Subcutaneous abdominal adipose tissue (tissue), 5 donors: Measurements from ENCODE around the gene BTBD2.
"Not testable (repeated sequence)": the region's sequence is repeated elsewhere in the genome, so short reads cannot be mapped to it uniquely, and the experiment has no call there.

Experiments
- H3K27ac ChIP-seq: one replicate; pipeline ENCODE4 v1.7.0; 2013; ENCODE audit warnings: low read depth, mild to moderate bottlenecking, inconsistent platforms, low read length, moderate library complexity
- H3K27me3 ChIP-seq, 5 donors: one replicate each; pipeline ENCODE4 v1.7.0; 2013; ENCODE audit warnings: low read length in 5 of 5, inconsistent platforms in 1 of 5; ENCODE audit not compliant: control insufficient read depth in 5 of 5, insufficient read depth in 4 of 5
- H3K36me3 ChIP-seq, 5 donors: one replicate each; pipeline ENCODE4 v1.7.0; 2013; ENCODE audit warnings: low read length in 5 of 5; ENCODE audit not compliant: control insufficient read depth in 5 of 5, insufficient read depth in 5 of 5
- H3K4me1 ChIP-seq, 5 donors: one replicate each; pipeline ENCODE4 v1.7.0; 2013; ENCODE audit warnings: low read length in 5 of 5, mild to moderate bottlenecking in 3 of 5, moderate library complexity in 1 of 5; ENCODE audit not compliant: control insufficient read depth in 5 of 5, insufficient read depth in 5 of 5
- H3K4me3 ChIP-seq, 5 donors: one replicate each; pipeline ENCODE4 v1.7.0; 2013; ENCODE audit warnings: low read length in 5 of 5, low read depth in 1 of 5
- H3K9ac ChIP-seq, 5 donors: one replicate each; pipeline ENCODE4 v1.7.0; 2013; ENCODE audit warnings: low read length in 5 of 5, mild to moderate bottlenecking in 4 of 5, moderate library complexity in 3 of 5
- H3K9me3 ChIP-seq, 5 donors: one replicate each; pipeline ENCODE4 v1.7.0; 2013; ENCODE audit warnings: low read length in 5 of 5; ENCODE audit not compliant: control insufficient read depth in 5 of 5
- donor health status: healthy.
- donor health status: healthy.
- donor health status: healthy.
- donor health status: healthy.
- donor health status: healthy.

The BTBD2 gene

GRCh38 chr19:1992759-1993260, 22.7 kb downstream of the BTBD2 start:
- H3K9me3 ChIP-seq, result no peaks in the 10 kb centered on the region
- H3K9ac ChIP-seq, result no peak overlapping the region
- H3K27me3 ChIP-seq, result no peaks in the 10 kb centered on the region
- no peak overlapping the region for H3K4me3 ChIP-seq
- H3K36me3 ChIP-seq, result peaks cover 0 to 63% (median 46%) of the 10 kb centered on the region in 5 donors
- no peak overlapping the region for H3K27ac ChIP-seq
- no peaks in the 10 kb centered on the region for H3K4me1 ChIP-seq

- Histone ChIP-seq H3K4me3 (no peak overlapping the region), H3K36me3 (peaks cover 0 to 64% (median 58%) of the 10 kb centered on the region in 5 donors), H3K27me3 (no peaks in the 10 kb centered on the region), H3K4me1 (no peaks in the 10 kb centered on the region), H3K9me3 (no peaks in the 10 kb centered on the region), H3K9ac (no peak overlapping the region), H3K27ac (no peak overlapping the region)
Observed at GRCh38 chr19:1991018-1991913, 24.2 kb downstream of the BTBD2 start.

GRCh38 chr19:1990230-1991017, 25.1 kb downstream of the BTBD2 start:
- H3K4me1 ChIP-seq, result no peaks in the 10 kb centered on the region
- no peaks in the 10 kb centered on the region for H3K9me3 ChIP-seq
- peaks cover 0 to 70% (median 62%) of the 10 kb centered on the region in 5 donors for H3K36me3 ChIP-seq
- H3K27me3 ChIP-seq, result no peaks in the 10 kb centered on the region
- H3K27ac ChIP-seq, result no peak overlapping the region
- H3K4me3 ChIP-seq, result no peak overlapping the region
- H3K9ac ChIP-seq, result no peak overlapping the region

GRCh38 chr19:1989513-1990229, 25.8 kb downstream of the BTBD2 start:
- Histone ChIP-seq H3K27me3 (no peaks in the 10 kb centered on the region), H3K36me3 (peaks cover 0 to 75% (median 69%) of the 10 kb centered on the region in 5 donors), H3K4me1 (no peaks in the 10 kb centered on the region), H3K27ac (no peak overlapping the region), H3K9ac (no peak overlapping the region), H3K9me3 (no peaks in the 10 kb centered on the region), H3K4me3 (no peak overlapping the region)

- H3K9me3 ChIP-seq, H3K4me3 ChIP-seq, H3K27ac ChIP-seq, H3K4me1 ChIP-seq, H3K27me3 ChIP-seq, H3K9ac ChIP-seq: not testable (repeated sequence)
- H3K36me3 ChIP-seq, result peaks cover 0 to 81% (median 69%) of the 10 kb centered on the region in 5 donors
Observed at GRCh38 chr19:1988464-1988863, 27.1 kb downstream of the BTBD2 start.

GRCh38 chr19:1987197-1988187, 28.0 kb downstream of the BTBD2 start:
- Histone ChIP-seq H3K27me3 (no peaks in the 10 kb centered on the region), H3K9me3 (no peaks in the 10 kb centered on the region), H3K9ac (no peak overlapping the region), H3K27ac (no peak overlapping the region), H3K4me3 (no peak overlapping the region), H3K4me1 (no peaks in the 10 kb centered on the region), H3K36me3 (peaks cover 0 to 80% (median 69%) of the 10 kb centered on the region in 5 donors)

GRCh38 chr19:1986357-1987162, 29.0 kb downstream of the BTBD2 start:
- Histone ChIP-seq H3K9ac (no peak overlapping the region), H3K27ac (no peak overlapping the region), H3K4me3 (no peak overlapping the region), H3K9me3 (no peaks in the 10 kb centered on the region), H3K4me1 (no peaks in the 10 kb centered on the region), H3K27me3 (no peaks in the 10 kb centered on the region), H3K36me3 (peaks cover 0 to 90% (median 73%) of the 10 kb centered on the region in 5 donors)

GRCh38 chr19:1985588-1986356, 29.7 kb downstream of the BTBD2 start:
- peaks cover 0 to 90% (median 73%) of the 10 kb centered on the region in 5 donors for H3K36me3 ChIP-seq
- no peak overlapping the region for H3K27ac ChIP-seq

More at GRCh38 chr19:1985588-1986356, 29.7 kb downstream of the BTBD2 start:
- H3K27me3 ChIP-seq, result no peaks in the 10 kb centered on the region
- no peaks in the 10 kb centered on the region for H3K9me3 ChIP-seq
- H3K4me1 ChIP-seq, result no peaks in the 10 kb centered on the region
- no peak overlapping the region for H3K4me3 ChIP-seq
- H3K9ac ChIP-seq, result no peak overlapping the region
